C4-2B (cell line): ENCODE measurements around the gene PRKACG.

Experiments used
- H3K27ac ChIP-seq: fragments of 450-650 bp; 2 replicates; pipeline ENCODE4 v1.5.1; 2017
- CTCF ChIP-seq: fragments of 450-650 bp; conservative IDR thresholded peaks from 2 replicates; pipeline ENCODE4 v1.5.1; 2017; ENCODE audit warnings: mild to moderate bottlenecking
- ZFX ChIP-seq: fragments of 450-650 bp; IDR thresholded peaks from 2 replicates; pipeline ENCODE4 v1.6.1; 2017

The PRKACG gene

DNA sequence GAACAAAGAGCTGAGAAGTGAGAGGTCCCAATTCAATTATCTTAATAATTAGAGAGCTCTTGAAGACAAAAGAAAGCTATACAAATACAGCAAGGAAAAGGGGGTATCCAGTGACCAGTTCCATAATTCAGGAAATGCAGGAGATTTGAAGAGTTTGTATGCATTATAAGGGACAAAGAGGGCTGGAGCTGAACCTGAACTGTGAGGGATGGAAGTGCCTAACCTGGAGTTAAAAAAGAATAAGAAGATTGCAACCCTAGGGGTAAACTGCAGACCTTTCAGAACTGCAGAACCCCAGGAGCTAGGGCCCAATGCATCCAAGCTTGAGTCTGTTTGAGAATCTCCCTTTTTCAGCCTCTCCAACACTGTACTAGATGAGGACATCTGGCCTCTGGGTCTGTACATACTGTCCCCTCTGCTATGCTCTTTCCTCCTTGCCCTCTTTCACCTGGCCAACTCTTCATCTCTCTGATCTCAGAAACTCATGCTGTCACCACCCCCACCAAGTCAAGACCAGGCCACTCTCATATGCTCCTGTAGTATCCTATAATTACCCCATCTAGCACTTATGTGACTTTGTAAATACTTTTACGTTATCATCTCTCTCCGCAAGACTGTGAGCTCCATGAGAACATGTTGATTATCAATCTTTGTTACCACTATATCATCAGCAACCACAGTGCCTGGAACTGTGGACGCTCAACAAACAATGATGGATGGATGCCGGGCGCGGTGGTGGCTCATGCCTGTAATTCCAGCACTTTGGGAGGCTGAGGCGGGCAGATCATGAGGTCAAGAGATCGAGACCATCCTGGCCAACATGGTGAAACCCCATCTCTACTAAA, 6.6 kb upstream of the PRKACG start:
- H3K27ac ChIP-seq, result no peak overlapping the region
- TF ChIP-seq ZFX (no peak), CTCF (no peak)

GRCh38 chr9:69019808-69020207, 5.9 kb upstream of the PRKACG start:
- no peak overlapping the region for H3K27ac ChIP-seq
- TF ChIP-seq ZFX, result no peak
- TF ChIP-seq CTCF, result no peak

- TF ChIP-seq CTCF, result no peak
- TF ChIP-seq ZFX, result no peak
- H3K27ac ChIP-seq, result no peak overlapping the region
Observed at GRCh38 chr9:69018737-69019136, 4.8 kb upstream of the PRKACG start.

DNA sequence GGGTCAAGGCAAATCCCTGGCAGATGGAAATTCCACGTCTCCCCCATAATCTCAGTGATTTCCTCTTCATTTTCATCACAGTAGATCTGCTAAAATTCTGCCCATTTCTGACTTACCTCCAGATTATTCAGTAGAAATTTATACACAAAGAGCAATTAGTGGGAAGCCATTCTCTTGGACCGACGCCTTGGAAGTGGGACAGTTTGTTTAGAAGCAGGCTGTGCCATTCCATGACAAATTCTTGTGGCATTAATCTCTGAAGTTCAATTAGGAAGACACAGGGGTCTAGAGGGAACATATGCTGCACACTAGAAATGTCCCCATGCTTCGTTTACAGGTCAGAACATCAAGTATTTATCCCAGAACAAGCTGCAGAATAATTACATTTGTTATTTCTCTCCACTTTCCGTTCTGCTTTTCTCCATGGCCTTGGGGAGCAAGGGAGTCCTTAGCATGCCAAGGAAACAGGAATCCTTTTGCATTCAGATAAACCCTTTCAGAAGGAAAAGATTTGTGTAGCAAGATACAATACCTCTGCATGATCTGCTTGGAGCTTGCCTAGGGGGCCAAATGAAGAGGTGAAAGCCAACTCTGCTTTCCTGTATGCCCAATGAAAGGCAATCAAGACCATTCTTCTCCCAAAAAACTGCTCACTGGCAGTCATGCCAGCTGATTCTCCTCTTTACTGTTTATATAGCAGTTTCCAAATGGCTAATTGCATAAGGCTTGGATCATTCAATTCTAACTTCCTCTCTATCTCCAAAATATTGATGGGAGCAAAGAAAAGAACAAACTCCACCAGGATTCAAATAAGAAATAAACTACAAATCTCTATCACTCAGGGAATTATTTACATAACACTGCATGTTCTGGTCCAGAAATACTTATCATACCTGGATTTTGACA, 2.5 kb upstream of the PRKACG start:
- TF ChIP-seq ZFX (no peak), CTCF (no peak)
- no peak overlapping the region for H3K27ac ChIP-seq

GRCh38 chr9:69013382-69013727, 558 bp downstream of the PRKACG start:
- no peak for TF ChIP-seq ZFX
- TF ChIP-seq CTCF, result no peak
- no peak overlapping the region for H3K27ac ChIP-seq

DNA sequence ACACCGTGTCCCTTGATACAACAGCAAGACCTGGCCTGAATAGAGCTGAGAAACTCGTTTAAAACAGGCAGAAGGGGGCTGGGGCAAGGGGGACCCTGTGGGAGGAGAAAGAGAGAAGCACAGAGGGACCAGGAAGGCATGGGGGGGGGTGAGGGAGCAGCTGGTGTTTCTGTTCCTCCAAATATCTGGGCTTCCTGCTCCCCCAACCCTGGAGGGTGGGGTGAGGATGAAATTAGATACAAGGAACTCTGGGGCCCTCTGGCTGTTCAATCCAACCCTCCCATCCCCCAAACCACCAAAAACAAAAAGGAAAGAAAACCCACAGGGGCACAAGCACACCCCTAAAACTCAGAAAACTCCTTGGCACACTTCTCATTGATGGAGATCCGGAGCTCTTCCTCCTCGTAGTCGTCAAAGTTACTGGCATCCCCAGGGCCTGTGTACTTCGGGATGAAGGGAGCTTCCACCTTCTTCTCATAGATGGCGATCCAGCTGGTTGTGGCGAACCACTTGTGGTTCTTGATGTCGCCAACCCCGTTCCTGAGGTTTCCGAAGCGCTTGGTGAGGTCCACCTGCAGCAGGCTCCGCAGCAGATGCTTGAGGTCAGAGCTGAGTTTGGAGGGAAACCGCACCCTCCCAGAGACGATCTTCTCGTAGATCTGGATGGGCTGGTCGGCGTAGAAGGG, 1.1 kb downstream of the PRKACG start:
- TF ChIP-seq ZFX (no peak), CTCF (no peak)
- H3K27ac ChIP-seq, result no peak overlapping the region

DNA sequence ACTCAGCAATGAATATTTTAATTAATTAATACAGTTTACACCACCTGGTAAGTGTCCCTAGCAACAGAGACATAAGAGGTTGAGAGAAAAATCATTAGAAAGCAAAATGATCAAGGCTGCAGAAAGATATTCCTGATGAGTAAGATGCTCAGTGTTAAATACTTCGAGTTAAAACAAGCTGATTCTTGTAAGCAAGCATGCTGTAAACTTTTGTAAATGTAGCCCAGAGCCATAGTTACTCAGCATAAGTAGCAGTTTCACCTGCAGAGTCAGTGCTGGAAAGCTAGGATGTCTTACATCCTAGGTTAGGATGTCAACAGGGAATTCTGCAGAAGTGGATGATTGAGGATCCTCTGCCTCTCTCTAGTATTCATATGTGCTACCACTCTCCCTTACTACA, 4.2 kb downstream of the PRKACG start:
- TF ChIP-seq CTCF, result no peak
- no peak for TF ChIP-seq ZFX
- no peak overlapping the region for H3K27ac ChIP-seq
